HEK293T (cell line): ENCODE measurements around the gene PRKCE.

Source experiments
- CTCF ChIA-PET: fragments of 350-600 bp; formaldehyde crosslinking; extraction: SDS; loops from one replicate; lab custom pipeline; 2021; ENCODE audit warnings: antibody characterized with exemption, inconsistent platforms; lab: Yijun Ruan, JAX
- POLR2A ChIA-PET: fragments of 350-600 bp; formaldehyde crosslinking; extraction: SDS; loops from one replicate; lab custom pipeline; 2020; ENCODE audit warnings: antibody characterized with exemption, inconsistent platforms; lab: Yijun Ruan, JAX
- DNase-seq: peaks from one replicate; pipeline ENCODE4 v3.0.0; 2012; ENCODE audit warnings: mixed read lengths; ENCODE audit errors: extremely low spot score
- ARNT ChIP-seq: fragments of 450-650 bp; IDR thresholded peaks from 2 replicates; pipeline ENCODE4 v1.6.1; 2017; ENCODE audit warnings: mild to moderate bottlenecking
- BHLHE40 ChIP-seq: fragments of 450-650 bp; IDR thresholded peaks from 2 replicates; pipeline ENCODE4 v1.6.1; 2016; ENCODE audit warnings: mild to moderate bottlenecking, moderate library complexity, borderline replicate concordance
- CTBP1 ChIP-seq: fragments of 450-650 bp; IDR thresholded peaks from 2 replicates; pipeline ENCODE4 v1.6.1; 2016; ENCODE audit warnings: borderline replicate concordance
- ELF4 ChIP-seq: fragments of 450-650 bp; IDR thresholded peaks from 2 replicates; pipeline ENCODE4 v1.6.1; 2017; ENCODE audit warnings: antibody characterized with exemption
- FOXA1 ChIP-seq: fragments of 450-650 bp; IDR thresholded peaks from 2 replicates; pipeline ENCODE4 v1.6.1; 2016; ENCODE audit warnings: mild to moderate bottlenecking
- FOXK2 ChIP-seq: fragments of 450-650 bp; IDR thresholded peaks from 2 replicates; pipeline ENCODE4 v1.6.1; 2016; ENCODE audit warnings: mild to moderate bottlenecking
- FOXM1 ChIP-seq: fragments of 450-650 bp; IDR thresholded peaks from 2 replicates; pipeline ENCODE4 v1.6.1; 2017; ENCODE audit warnings: mild to moderate bottlenecking, borderline replicate concordance
- HDGF ChIP-seq: fragments of 450-650 bp; IDR thresholded peaks from 2 replicates; pipeline ENCODE4 v1.6.1; 2017; ENCODE audit warnings: antibody characterized with exemption, borderline replicate concordance
- L3MBTL2 ChIP-seq: fragments of 450-650 bp; conservative IDR thresholded peaks from 2 replicates; pipeline ENCODE4 v1.6.1; 2016; ENCODE audit warnings: mild to moderate bottlenecking
- LEF1 ChIP-seq: fragments of 450-650 bp; IDR thresholded peaks from 2 replicates; pipeline ENCODE4 v1.6.1; 2017; ENCODE audit warnings: mild to moderate bottlenecking, borderline replicate concordance
- NFRKB ChIP-seq: fragments of 450-650 bp; IDR thresholded peaks from 2 replicates; pipeline ENCODE4 v1.6.1; 2016; ENCODE audit warnings: mild to moderate bottlenecking, moderate library complexity
- SP1 ChIP-seq: fragments of 450-650 bp; IDR thresholded peaks from 2 replicates; pipeline ENCODE4 v1.6.1; 2017
- SUZ12 ChIP-seq: fragments of 450-650 bp; IDR thresholded peaks from 2 replicates; pipeline ENCODE4 v1.6.1; 2016; ENCODE audit warnings: mild to moderate bottlenecking
- TARDBP ChIP-seq: fragments of 450-650 bp; IDR thresholded peaks from 2 replicates; pipeline ENCODE4 v1.6.1; 2016
- ZNF384 ChIP-seq: fragments of 450-650 bp; IDR thresholded peaks from 2 replicates; pipeline ENCODE4 v1.6.1; 2016
- TF ChIP-seq, protein P1 (sequence below): fragments of 450-650 bp; IDR thresholded peaks from 2 replicates; pipeline ENCODE4 v1.6.1; 2016

Gene PRKCE

DNA sequence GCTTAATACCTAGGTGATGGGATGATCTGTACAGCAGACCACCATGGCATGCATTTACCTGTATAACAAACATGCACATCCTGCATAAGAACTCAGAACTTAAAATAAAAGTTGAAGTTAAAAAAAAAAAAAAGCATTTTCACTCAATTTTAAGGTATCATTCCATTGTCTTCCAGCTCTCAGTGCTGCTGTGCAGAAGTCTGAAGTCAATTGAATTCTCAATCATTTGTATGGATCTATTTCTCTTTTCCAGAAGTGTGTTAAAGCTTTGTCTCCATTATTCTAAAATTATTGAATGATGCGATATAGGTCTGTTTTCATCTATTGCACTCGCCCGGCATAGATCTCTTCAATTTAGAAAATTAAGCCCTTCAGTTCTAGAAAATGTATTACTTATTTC, 443.2 kb downstream of the PRKCE start:
- POLR2A ChIA-PET = no interaction called here
- TF ChIP-seq LEF1 = no peak
- TF ChIP-seq TARDBP = no peak
- TF ChIP-seq BHLHE40 = no peak
- TF ChIP-seq CTBP1 = no peak
- TF ChIP-seq ZNF384 = no peak
- TF ChIP-seq HDGF = no peak
- no peak for TF ChIP-seq FOXM1
- TF ChIP-seq FOXK2 = no peak
- no peak for TF ChIP-seq SP1
- no peak for TF ChIP-seq ELF4
- no peak for TF ChIP-seq FOXA1
- TF ChIP-seq NFRKB = no peak
- no peak for TF ChIP-seq ARNT
- no peak for TF ChIP-seq SUZ12
- no peak for TF ChIP-seq L3MBTL2
- TF ChIP-seq, protein P1, sequence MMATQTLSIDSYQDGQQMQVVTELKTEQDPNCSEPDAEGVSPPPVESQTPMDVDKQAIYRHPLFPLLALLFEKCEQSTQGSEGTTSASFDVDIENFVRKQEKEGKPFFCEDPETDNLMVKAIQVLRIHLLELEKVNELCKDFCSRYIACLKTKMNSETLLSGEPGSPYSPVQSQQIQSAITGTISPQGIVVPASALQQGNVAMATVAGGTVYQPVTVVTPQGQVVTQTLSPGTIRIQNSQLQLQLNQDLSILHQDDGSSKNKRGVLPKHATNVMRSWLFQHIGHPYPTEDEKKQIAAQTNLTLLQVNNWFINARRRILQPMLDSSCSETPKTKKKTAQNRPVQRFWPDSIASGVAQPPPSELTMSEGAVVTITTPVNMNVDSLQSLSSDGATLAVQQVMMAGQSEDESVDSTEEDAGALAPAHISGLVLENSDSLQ = no peak
- DNase-seq = no peak
- CTCF ChIA-PET = no interaction called here

DNA sequence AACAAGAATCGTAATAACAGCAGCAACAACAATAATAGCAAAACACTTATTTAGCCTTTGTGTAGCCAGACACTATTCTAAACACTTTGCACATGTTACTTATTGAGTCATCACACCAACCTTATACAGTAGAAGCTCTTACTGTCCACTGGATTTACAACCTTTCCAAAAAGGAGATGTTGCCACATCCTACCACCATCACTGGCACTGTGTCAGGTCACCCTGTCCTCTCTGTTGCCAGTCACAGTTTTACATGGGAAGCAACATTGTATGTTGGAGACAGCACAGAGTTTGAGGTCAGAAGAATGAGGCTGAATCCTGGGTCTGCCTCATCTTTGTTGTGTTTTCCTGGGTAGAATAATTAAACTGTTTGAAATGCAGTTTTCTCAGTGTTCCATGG, 444.4 kb downstream of the PRKCE start:
- no peak for DNase-seq
- POLR2A ChIA-PET = no interaction called here
- no peak for TF ChIP-seq CTBP1
- no peak for TF ChIP-seq NFRKB
- TF ChIP-seq FOXA1 = no peak
- CTCF ChIA-PET = no interaction called here

DNA sequence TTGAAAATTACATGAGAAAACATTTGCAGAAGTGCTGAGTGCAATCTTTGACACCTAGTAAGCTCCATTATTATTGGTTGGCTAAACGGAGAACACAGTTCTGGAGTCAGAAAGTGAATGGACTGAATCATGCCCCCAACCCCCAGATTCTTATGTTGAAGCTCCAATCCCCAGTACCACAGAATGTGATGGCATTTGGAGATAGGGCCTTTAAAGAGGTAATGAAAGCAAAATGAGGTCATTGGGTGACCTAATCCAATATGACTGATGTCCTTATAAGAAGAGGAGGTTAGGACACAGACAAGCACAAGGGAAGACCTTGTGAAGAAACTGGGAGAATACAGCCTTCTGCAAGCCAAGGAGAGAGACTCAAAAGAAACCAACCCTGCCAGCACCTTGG, 444.8 kb downstream of the PRKCE start:
- no peak for DNase-seq
- TF ChIP-seq CTBP1 (no peak), TARDBP (no peak), FOXA1 (no peak), ARNT (no peak), NFRKB (no peak), LEF1 (no peak), BHLHE40 (no peak), SUZ12 (no peak), ELF4 (no peak), ZNF384 (no peak), SP1 (no peak)
- TF ChIP-seq, protein P1 = no peak
- POLR2A ChIA-PET = no interaction called here
- CTCF ChIA-PET = no interaction called here

DNA sequence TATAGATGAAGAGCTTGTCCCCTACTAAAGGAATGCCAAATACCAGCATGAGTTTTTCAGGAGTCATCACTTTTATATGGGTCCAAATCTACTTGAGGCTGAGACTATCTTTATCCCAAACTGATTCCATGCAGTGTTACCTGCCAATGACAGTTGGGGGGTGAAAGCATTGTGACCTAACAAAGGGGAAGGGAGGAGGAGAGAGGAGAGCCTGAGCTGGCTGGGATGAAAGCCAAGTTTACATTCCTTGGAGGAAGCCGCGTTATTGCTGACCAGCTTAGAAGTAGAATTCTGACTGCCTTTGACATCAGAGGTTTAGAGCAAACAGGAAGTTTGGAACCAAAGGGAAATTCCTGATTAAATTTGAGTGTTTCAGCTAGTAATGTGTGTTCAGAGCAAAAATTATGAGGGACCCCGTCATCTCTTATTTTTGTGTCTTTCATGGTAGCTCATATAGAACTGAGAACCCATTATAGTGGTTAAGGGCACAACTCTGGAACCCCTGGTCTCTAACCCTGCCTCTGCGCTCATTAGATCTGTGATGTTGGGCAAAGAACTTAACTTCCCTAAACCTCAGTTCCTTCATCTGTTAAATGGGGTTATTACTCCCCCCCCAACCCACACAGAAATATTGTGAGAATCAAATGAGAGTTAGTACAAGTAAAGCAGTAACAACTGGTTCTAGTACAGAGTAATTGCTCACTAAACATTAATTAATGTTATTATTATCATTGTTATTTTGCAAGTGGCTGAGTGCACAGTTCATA, 446.4 kb downstream of the PRKCE start:
- ChIA-PET CTCF (no interaction called here), POLR2A (no interaction called here)
- no peak for TF ChIP-seq BHLHE40
- TF ChIP-seq HDGF = no peak
- DNase-seq = no peak

DNA sequence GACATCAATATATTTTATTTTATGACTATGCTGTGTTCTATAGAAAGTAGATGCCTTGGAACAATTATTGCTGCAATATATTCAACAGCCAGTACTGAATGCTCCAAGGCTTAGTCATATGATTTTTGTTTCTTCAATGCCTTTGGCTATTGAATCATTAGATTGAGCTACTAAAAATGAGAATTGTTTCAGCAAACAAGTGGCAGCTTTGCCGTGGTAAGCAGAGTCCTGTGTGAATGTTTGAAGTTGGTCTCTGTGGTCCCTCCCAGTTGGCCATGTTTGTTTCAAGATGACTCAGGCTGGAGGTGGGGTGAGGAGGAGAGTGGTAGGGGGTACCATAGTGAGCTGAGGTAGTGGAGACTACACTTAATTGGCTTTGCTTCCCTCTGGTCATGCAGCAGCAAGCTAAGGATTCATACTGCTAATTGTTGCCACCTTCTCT, 447.2 kb downstream of the PRKCE start:
- CTCF ChIA-PET = no interaction called here
- DNase-seq = no peak

DNA sequence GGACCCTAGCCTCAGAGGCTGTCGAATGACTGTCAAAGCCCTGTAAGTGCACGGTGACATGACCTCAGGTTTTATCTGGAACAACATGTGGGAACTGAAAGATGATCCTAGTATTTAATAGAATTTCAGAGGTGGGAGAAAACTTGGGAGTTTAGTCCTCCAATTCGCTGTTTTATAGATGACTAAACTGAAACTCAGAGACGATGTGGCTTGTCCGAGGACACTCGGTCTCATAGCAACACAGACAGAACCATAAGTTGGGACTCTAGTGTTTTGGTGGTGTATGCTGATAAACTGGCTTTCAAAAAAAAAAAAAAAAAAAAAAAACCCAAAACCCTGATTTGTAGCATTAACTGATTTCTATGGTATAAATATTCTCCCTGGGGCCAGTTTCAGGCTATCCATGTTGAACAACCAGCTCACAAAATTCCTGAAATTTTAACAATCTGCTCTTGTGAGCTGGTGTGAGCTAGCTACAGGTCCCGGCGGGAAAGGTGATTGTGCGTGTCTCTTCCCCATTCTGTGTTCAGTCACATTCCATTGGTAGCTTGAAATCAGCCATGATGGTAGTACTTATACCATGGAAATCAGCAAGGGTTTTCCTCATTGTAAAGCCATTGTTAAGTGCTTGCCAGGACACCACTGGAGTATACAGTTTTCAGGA, 450.2 kb downstream of the PRKCE start:
- DNase-seq = no peak
- CTCF ChIA-PET = no interaction called here
- POLR2A ChIA-PET = no interaction called here
- TF ChIP-seq TARDBP (no peak), NFRKB (no peak), CTBP1 (no peak), FOXA1 (no peak), HDGF (no peak), ARNT (no peak), SUZ12 (no peak), LEF1 (no peak), FOXK2 (no peak), BHLHE40 (no peak), L3MBTL2 (no peak), SP1 (no peak), FOXM1 (no peak)
- TF ChIP-seq, protein P1 = no peak

More for the DNA sequence above, 447.2 kb downstream of the PRKCE start:
- POLR2A ChIA-PET = no interaction called here
- TF ChIP-seq, protein P1 = no peak
- no peak for TF ChIP-seq L3MBTL2
- TF ChIP-seq TARDBP = no peak
- TF ChIP-seq FOXA1 = no peak
- TF ChIP-seq ZNF384 = no peak
- TF ChIP-seq CTBP1 = no peak
- no peak for TF ChIP-seq SP1
- TF ChIP-seq SUZ12 = no peak
- TF ChIP-seq FOXM1 = no peak
